SK-N-SH (cell line): ENCODE measurements around the gene POU3F3. TPM values are rescaled to one million over a fixed set of nuclear protein-coding genes. Genes with fewer than 3 reads are reported as not detected.

Source experiments
- CTCF ChIA-PET: fragments of 300-600, 350-600 bp; formaldehyde crosslinking; extraction: SDS; loops from one replicate; lab custom pipeline; 2021; lab: Yijun Ruan, JAX
- POLR2A ChIA-PET: fragments of 350-600 bp; sonication (Branson Sonifier 250); formaldehyde crosslinking; extraction: SDS; loops from one replicate; lab custom pipeline; 2020; ENCODE audit warnings: antibody characterized with exemption, inconsistent platforms; lab: Yijun Ruan, JAX
- DNase-seq: peaks from one replicate; pipeline ENCODE4 v3.0.0; 2012
- H2AFZ ChIP-seq: fragments of 200-600 bp; sonication (generic); 2 replicates; pipeline ENCODE4 v1.8.1; 2016; ENCODE audit warnings: antibody characterized with exemption, mild to moderate bottlenecking, low read depth
- H3F3A ChIP-seq: fragments of 200-600 bp; sonication (generic); replicated peaks from 2 replicates; pipeline ENCODE3; 2016; ENCODE audit warnings: antibody characterized with exemption, mild to moderate bottlenecking; ENCODE audit not compliant: insufficient read depth
- H3K27ac ChIP-seq, 2 experiments: fragments of 200-500 bp in 1 of 2; fragments of 200-600 bp in 1 of 2; sonication (Bioruptor generic) in 1 of 2; sonication (generic), shearing (Covaris generic) in 1 of 2; 2 replicates each; pipeline versions ENCODE4 v1.5.1 to v1.6.1; 2014 to 2016; ENCODE audit warnings: low read depth in 2 of 2, inconsistent platforms in 1 of 2, low read length in 1 of 2, mild to moderate bottlenecking in 1 of 2, mixed read lengths in 1 of 2
- H3K27me3 ChIP-seq: fragments of 200-600 bp; sonication (generic), shearing (Covaris generic); 2 replicates; pipeline ENCODE4 v1.6.1; 2016; ENCODE audit warnings: mixed run types; ENCODE audit not compliant: insufficient read depth
- H3K36me3 ChIP-seq, 2 experiments: fragments of 200-500 bp in 1 of 2; fragments of 200-600 bp in 1 of 2; sonication (Bioruptor generic) in 1 of 2; sonication (generic) in 1 of 2; replicated peaks in 1 of 2; 2 replicates each; pipeline versions ENCODE3 to v1.5.1; 2014 to 2016; ENCODE audit warnings: low read length in 1 of 2, mild to moderate bottlenecking in 1 of 2; ENCODE audit not compliant: insufficient read depth in 2 of 2, control insufficient read depth in 1 of 2
- H3K4me1 ChIP-seq, 2 experiments: fragments of 200-500 bp in 1 of 2; fragments of 200-600 bp in 1 of 2; sonication (Bioruptor generic) in 1 of 2; sonication (generic), shearing (Covaris generic) in 1 of 2; 2 replicates each; pipeline versions ENCODE4 v1.5.1 to v1.6.1; 2014 to 2016; ENCODE audit warnings: low read depth in 1 of 2, low read length in 1 of 2, mixed run types in 1 of 2; ENCODE audit not compliant: insufficient read depth in 2 of 2, control insufficient read depth in 1 of 2
- H3K4me2 ChIP-seq: fragments of 200-600 bp; sonication (generic), shearing (Covaris generic); 2 replicates; pipeline ENCODE4 v1.6.1; 2017; ENCODE audit warnings: mixed run types
- H3K4me3 ChIP-seq, 2 experiments: fragments of 200-500 bp in 1 of 2; fragments of 200-600 bp in 1 of 2; sonication (Bioruptor generic) in 1 of 2; sonication (generic), shearing (Covaris generic) in 1 of 2; 2 replicates each; pipeline versions ENCODE4 v1.5.1 to v1.8.1; 2014 to 2016; ENCODE audit warnings: low read depth in 2 of 2, inconsistent platforms in 1 of 2, low read length in 1 of 2, mild to moderate bottlenecking in 1 of 2, mixed read lengths in 1 of 2, moderate library complexity in 1 of 2
- H3K79me2 ChIP-seq: fragments of 200-600 bp; sonication (generic); 2 replicates; pipeline ENCODE4 v1.8.1; 2017; ENCODE audit warnings: mild to moderate bottlenecking; ENCODE audit not compliant: insufficient read depth
- H3K9ac ChIP-seq: fragments of 200-600 bp; sonication (generic); 2 replicates; pipeline ENCODE4 v1.6.1; 2017; ENCODE audit warnings: mixed run types
- H3K9me2 ChIP-seq: fragments of 200-600 bp; sonication (generic); 2 replicates; pipeline ENCODE4 v1.6.1; 2017; ENCODE audit warnings: mixed run types
- H3K9me3 ChIP-seq: fragments of 200-600 bp; sonication (generic); 2 replicates; pipeline ENCODE4 v1.6.1; 2017; ENCODE audit warnings: mixed run types, mild to moderate bottlenecking, moderate library complexity
- H4K20me1 ChIP-seq: fragments of 200-600 bp; sonication (generic); 2 replicates; pipeline ENCODE4 v1.6.1; 2017; ENCODE audit warnings: mild to moderate bottlenecking, mixed run types; ENCODE audit not compliant: insufficient read depth
- CHD2 ChIP-seq: fragments of 150-350 bp; IDR thresholded peaks from 2 replicates; pipeline ENCODE4 v1.6.1; 2018; ENCODE audit warnings: low read length; ENCODE audit not compliant: partially characterized antibody
- ELF1 ChIP-seq: IDR thresholded peaks from 2 replicates; pipeline ENCODE4 v1.4.0; 2012
- EP300 ChIP-seq, 2 experiments: IDR thresholded peaks; 2 replicates each; pipeline versions ENCODE4 v1.4.0 to v1.6.1; 2012; ENCODE audit warnings: borderline replicate concordance in 1 of 2, low read depth in 1 of 2, low read length in 1 of 2
- GATA2 ChIP-seq: sonication (generic); formaldehyde crosslinking; IDR thresholded peaks from 2 replicates; pipeline ENCODE4 v1.5.0; 2020; ENCODE audit warnings: mild to moderate bottlenecking, missing genetic modification reagents
- IRF3 ChIP-seq: fragments of 150-350 bp; IDR thresholded peaks from 2 replicates; pipeline ENCODE4 v1.6.1; 2016; ENCODE audit warnings: mild to moderate bottlenecking, low read depth, low read length
- JUND ChIP-seq: IDR thresholded peaks from 2 replicates; pipeline ENCODE4 v1.4.0; 2012
- MAX ChIP-seq: IDR thresholded peaks from 2 replicates; pipeline ENCODE4 v1.4.0; 2012; ENCODE audit warnings: low read depth
- PBX3 ChIP-seq: IDR thresholded peaks from 2 replicates; pipeline ENCODE4; 2012
- RFX5 ChIP-seq: IDR thresholded peaks from 2 replicates; pipeline ENCODE4 v1.6.1; 2012; ENCODE audit warnings: mild to moderate bottlenecking, improper control_type of control experiment, low read length
- RXRA ChIP-seq: IDR thresholded peaks from 2 replicates; pipeline ENCODE4 v1.4.0; 2012; ENCODE audit warnings: low read depth, mild to moderate bottlenecking, borderline replicate concordance
- SMC3 ChIP-seq: IDR thresholded peaks from 2 replicates; pipeline ENCODE4 v1.6.1; 2012; ENCODE audit warnings: low read depth, low read length, improper control_type of control experiment
- TAF1 ChIP-seq: IDR thresholded peaks from 2 replicates; pipeline ENCODE4 v1.6.1; 2012; ENCODE audit warnings: low read depth, mild to moderate bottlenecking, low read length, moderate library complexity, borderline replicate concordance
- TEAD4 ChIP-seq: IDR thresholded peaks from 2 replicates; pipeline ENCODE4 v1.4.0; 2012; ENCODE audit warnings: mild to moderate bottlenecking, borderline replicate concordance; ENCODE audit not compliant: insufficient read depth
- WGBS: methylation state at CpG from one replicate; pipeline ENCODE4 v1.1.6; 2017; ENCODE audit warnings: low lambda C conversion rate; 5-methylcytosine and 5-hydroxymethylcytosine counted together
- polyA plus RNA-seq, 3 experiments: library from polyadenylated mRNA; depleted of rRNA; stranded (reverse); fragments of >200 nt; gene quantifications; 2 replicates each; pipeline ENCODE4 v1.2.3, GENCODE V29; 2012
- TF ChIP-seq, protein P1 (sequence below): IDR thresholded peaks from 2 replicates; pipeline ENCODE4 v1.4.0; 2012; ENCODE audit warnings: low read depth, borderline replicate concordance
- TF ChIP-seq, protein P2 (sequence below): fragments of 150-350 bp; IDR thresholded peaks from 2 replicates; pipeline ENCODE4 v1.6.1; 2017; ENCODE audit warnings: antibody characterized with exemption, low read length, low read depth, borderline replicate concordance

POU3F3 gene
- polyA plus RNA-seq, 1 of the 3 experiments (the other 2 are of a cell fraction), result not detected

GRCh38 chr2:104888489-104889258, 34.8 kb downstream of the POU3F3 start (continued):
- TF ChIP-seq PBX3 (no peak), TAF1 (no peak), TEAD4 (no peak), JUND (no peak), CHD2 (no peak)

DNA sequence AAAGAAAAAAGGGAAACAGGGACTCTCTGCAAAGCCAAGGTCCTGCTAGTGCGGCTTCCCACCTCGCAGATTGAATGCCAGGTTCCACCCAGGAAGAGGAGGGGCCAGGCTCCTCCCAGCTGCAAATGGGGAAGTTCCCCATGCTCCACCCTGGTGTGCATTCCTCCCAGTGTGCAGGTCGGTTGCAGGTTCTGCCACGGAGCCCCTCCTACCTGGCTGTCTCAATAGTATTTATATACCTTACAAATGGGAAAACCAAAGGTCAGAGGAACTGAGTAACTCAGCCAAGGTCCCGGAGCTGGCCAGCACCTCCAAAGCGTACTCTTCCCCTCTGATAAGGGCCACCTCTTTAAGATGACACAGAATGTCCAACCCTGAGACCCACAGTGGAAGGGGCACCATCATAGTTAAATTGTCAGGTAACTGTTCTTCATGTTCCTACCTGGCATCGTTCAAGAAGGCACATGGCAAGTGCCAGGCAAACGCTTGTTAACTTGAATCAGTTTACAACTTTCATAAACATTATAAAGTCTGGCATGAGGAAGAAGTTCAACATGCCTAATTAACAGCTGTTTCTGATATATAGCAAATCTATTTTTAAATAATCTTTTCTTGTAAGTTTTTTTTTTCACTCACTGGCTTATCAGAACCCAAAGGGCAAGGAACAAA, 35.5 kb downstream of the POU3F3 start:
- no peaks in the 10 kb centered on the region for H4K20me1 ChIP-seq
- no peaks in the 10 kb centered on the region for H3K9me2 ChIP-seq
- H3K79me2 ChIP-seq, result no peaks in the 10 kb centered on the region
- WGBS, result 19% methylated on average over 8 of the region's 8 CpGs
- H3K4me3 ChIP-seq, result no peak overlapping the region
- H3K27me3 ChIP-seq, result no peaks in the 10 kb centered on the region
- H3K9ac ChIP-seq, result no peak overlapping the region
- no peak for DNase-seq
- POLR2A ChIA-PET, result no interaction called here
- H3K27ac ChIP-seq, result no peak overlapping the region
- CTCF ChIA-PET, result interaction anchor here (1.4 to 1.5 kb wide), 2 partner anchors 16 to 40 kb away, joined by 5 to 6 read pairs; no protein-coding TSS in a partner anchor
- no peaks in the 10 kb centered on the region for H3K36me3 ChIP-seq
- H3K9me3 ChIP-seq, result no peaks in the 10 kb centered on the region
- H3K4me1 ChIP-seq, result no peaks in the 10 kb centered on the region
- no peak overlapping the region for H2AFZ ChIP-seq
- TF ChIP-seq MAX, result no peak
- TF ChIP-seq, protein P1, sequence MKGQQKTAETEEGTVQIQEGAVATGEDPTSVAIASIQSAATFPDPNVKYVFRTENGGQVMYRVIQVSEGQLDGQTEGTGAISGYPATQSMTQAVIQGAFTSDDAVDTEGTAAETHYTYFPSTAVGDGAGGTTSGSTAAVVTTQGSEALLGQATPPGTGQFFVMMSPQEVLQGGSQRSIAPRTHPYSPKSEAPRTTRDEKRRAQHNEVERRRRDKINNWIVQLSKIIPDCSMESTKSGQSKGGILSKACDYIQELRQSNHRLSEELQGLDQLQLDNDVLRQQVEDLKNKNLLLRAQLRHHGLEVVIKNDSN, result no peak
- no peak for TF ChIP-seq GATA2
- TF ChIP-seq TAF1, result no peak
- H3F3A ChIP-seq, result no peaks in the 10 kb centered on the region
- no peak overlapping the region for H3K4me2 ChIP-seq

- H3F3A ChIP-seq, result no peaks in the 10 kb centered on the region
- DNase-seq, result no peak
- no peak overlapping the region for H3K9ac ChIP-seq
- H3K4me3 ChIP-seq, result no peak overlapping the region
- POLR2A ChIA-PET, result no interaction called here
- no peaks in the 10 kb centered on the region for H3K27me3 ChIP-seq
- no peak overlapping the region for H2AFZ ChIP-seq
- CTCF ChIA-PET, result interaction anchor here (1.4 kb wide), 1 partner anchor 17 kb away, joined by 6 read pairs; no protein-coding TSS in a partner anchor
- no peaks in the 10 kb centered on the region for H3K79me2 ChIP-seq
- H3K9me3 ChIP-seq, result no peaks in the 10 kb centered on the region
- WGBS, result 25% methylated on average over 15 of the region's 15 CpGs
- no peak overlapping the region for H3K4me2 ChIP-seq
- no peaks in the 10 kb centered on the region for H3K9me2 ChIP-seq
- H4K20me1 ChIP-seq, result no peaks in the 10 kb centered on the region
- H3K4me1 ChIP-seq, result no peaks in the 10 kb centered on the region
- no peak overlapping the region for H3K27ac ChIP-seq
- H3K36me3 ChIP-seq, result no peaks in the 10 kb centered on the region
- TF ChIP-seq SMC3 (no peak), RFX5 (no peak), EP300 (IDR thresholded peaks at IDR 0.05; ENCODE audit: borderline replicate concordance in 1 of 2, low read depth in 1 of 2, low read length in 1 of 2) (no peak), TEAD4 (no peak), JUND (no peak), IRF3 (no peak), RXRA (no peak), ELF1 (no peak), GATA2 (no peak), MAX (no peak)
- TF ChIP-seq, protein P2, sequence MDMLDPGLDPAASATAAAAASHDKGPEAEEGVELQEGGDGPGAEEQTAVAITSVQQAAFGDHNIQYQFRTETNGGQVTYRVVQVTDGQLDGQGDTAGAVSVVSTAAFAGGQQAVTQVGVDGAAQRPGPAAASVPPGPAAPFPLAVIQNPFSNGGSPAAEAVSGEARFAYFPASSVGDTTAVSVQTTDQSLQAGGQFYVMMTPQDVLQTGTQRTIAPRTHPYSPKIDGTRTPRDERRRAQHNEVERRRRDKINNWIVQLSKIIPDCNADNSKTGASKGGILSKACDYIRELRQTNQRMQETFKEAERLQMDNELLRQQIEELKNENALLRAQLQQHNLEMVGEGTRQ, result no peak
- TF ChIP-seq, protein P1, result no peak
Observed at GRCh38 chr2:104889960-104890684, 36.2 kb downstream of the POU3F3 start.
